Glutamatergic neuron (in vitro differentiated cells): ENCODE measurements around the gene CACNA1G. TPM values are rescaled to one million over a fixed set of nuclear protein-coding genes. Genes with fewer than 3 reads are reported as not detected.

Experiments
- DNase-seq: peaks from one replicate; pipeline ENCODE4 v3.0.0; 2022
- H3K27ac Mint-ChIP-seq: one replicate; pipeline ENCODE4 v1.8.0; 2020; ENCODE audit warnings: mild to moderate bottlenecking, mixed read lengths, inconsistent platforms; ENCODE audit not compliant: unreplicated experiment
- H3K27me3 Mint-ChIP-seq: one replicate; pipeline ENCODE4 v1.8.0; 2020; ENCODE audit warnings: mild to moderate bottlenecking, moderate library complexity, mixed read lengths, inconsistent platforms; ENCODE audit not compliant: unreplicated experiment
- H3K36me3 Mint-ChIP-seq: one replicate; pipeline ENCODE4 v1.8.0; 2020; ENCODE audit warnings: mild to moderate bottlenecking, mixed read lengths, inconsistent platforms; ENCODE audit not compliant: unreplicated experiment
- H3K4me1 Mint-ChIP-seq: one replicate; pipeline ENCODE4 v1.8.0; 2020; ENCODE audit warnings: mild to moderate bottlenecking, low read depth, mixed read lengths, inconsistent platforms; ENCODE audit not compliant: unreplicated experiment
- H3K4me3 Mint-ChIP-seq: one replicate; pipeline ENCODE4 v1.8.0; 2020; ENCODE audit warnings: mild to moderate bottlenecking, mixed read lengths, inconsistent platforms; ENCODE audit not compliant: unreplicated experiment
- H3K9me3 Mint-ChIP-seq: one replicate; pipeline ENCODE4 v1.8.0; 2020; ENCODE audit warnings: mild to moderate bottlenecking, moderate library complexity, mixed read lengths, inconsistent platforms; ENCODE audit not compliant: unreplicated experiment
- total RNA-seq: library from RNA; stranded (reverse); fragmentation: NEBNext Ultra II Directional; extraction: Animal tissue kit (Norgen Biotek cat#: 25700); gene quantifications from one replicate; pipeline ENCODE4 v1.2.1, GENCODE V29; 2021; ENCODE audit not compliant: unreplicated experiment
- TF ChIP-seq, protein P1 (sequence below): fragments of 200-600 bp; sonication (generic); IDR thresholded peaks from one replicate; pipeline ENCODE4 v1.5.0; 2021; ENCODE audit not compliant: partially characterized antibody, unreplicated experiment

CACNA1G gene
- total RNA-seq, 1 donor from 2014 or later: 2.2 TPM

DNA sequence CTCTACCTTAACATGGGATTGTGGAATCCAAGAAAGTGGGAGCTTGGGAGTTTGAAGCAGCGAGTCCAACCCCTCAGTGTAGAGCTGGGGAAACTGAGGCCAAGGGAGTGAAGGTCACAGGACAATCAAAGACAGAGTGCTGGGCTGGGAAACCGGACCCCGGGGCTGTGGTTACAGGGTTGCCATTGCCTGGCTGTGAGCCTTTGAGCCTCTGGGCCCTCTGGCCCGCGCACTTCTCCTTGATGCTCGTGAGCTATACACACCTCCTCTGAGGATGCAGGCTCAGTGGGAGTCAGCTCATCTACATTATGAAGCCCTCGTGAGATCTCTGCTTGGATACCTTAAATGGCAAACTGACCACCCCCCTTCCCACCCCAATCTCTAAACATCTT is 76.3 kb downstream of the CACNA1G start:
- H3K4me1 Mint-ChIP-seq: peaks cover 4% of the 10 kb centered on the region
- peaks cover 7% of the 10 kb centered on the region for H3K9me3 Mint-ChIP-seq
- TF ChIP-seq, protein P1, sequence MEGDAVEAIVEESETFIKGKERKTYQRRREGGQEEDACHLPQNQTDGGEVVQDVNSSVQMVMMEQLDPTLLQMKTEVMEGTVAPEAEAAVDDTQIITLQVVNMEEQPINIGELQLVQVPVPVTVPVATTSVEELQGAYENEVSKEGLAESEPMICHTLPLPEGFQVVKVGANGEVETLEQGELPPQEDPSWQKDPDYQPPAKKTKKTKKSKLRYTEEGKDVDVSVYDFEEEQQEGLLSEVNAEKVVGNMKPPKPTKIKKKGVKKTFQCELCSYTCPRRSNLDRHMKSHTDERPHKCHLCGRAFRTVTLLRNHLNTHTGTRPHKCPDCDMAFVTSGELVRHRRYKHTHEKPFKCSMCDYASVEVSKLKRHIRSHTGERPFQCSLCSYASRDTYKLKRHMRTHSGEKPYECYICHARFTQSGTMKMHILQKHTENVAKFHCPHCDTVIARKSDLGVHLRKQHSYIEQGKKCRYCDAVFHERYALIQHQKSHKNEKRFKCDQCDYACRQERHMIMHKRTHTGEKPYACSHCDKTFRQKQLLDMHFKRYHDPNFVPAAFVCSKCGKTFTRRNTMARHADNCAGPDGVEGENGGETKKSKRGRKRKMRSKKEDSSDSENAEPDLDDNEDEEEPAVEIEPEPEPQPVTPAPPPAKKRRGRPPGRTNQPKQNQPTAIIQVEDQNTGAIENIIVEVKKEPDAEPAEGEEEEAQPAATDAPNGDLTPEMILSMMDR: no peak
- H3K27me3 Mint-ChIP-seq: peaks cover 28% of the 10 kb centered on the region
- H3K27ac Mint-ChIP-seq: no peak overlapping the region
- no peak for DNase-seq
- H3K4me3 Mint-ChIP-seq: no peak overlapping the region
- no peaks in the 10 kb centered on the region for H3K36me3 Mint-ChIP-seq

DNA sequence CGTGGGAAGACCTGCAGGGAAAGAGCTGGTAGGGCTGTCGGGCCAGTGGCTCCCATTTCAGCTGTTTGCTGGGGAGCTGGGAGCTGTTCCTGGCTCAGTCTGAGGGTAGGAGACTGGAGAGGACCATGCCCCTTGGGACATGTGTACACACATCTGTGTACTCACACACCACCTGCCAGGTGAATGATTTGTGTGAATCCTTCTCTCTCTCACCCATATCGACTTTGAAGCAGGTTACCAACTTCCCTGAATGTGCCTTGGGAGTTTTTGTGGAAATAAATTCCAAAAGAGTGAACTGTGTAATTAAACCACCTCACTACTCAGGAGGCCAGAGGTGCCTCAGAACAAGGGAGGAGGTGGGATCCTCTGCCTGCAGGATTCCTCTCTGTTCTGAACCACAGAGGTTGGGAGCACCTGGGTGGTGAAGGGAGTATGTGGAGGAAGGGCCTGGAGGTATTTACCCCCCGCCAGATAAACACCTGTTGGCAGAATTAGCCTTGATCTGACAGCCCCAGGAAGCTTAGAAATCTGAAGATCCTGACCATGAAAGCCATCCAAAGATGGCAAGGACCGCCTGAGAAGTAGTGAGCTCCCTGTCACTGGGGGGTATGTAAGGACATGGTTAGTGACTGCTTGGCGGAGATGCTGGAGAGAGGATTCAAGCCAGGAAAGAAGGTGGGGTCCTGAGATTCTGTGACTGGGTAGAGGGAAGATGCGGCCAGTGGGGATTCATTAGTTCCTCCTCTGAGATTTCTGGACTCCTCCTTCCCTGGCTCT is 77.5 kb downstream of the CACNA1G start:
- no peak overlapping the region for H3K27ac Mint-ChIP-seq
- H3K36me3 Mint-ChIP-seq: no peaks in the 10 kb centered on the region
- H3K9me3 Mint-ChIP-seq: peaks cover 6% of the 10 kb centered on the region
- peaks cover 21% of the 10 kb centered on the region for H3K27me3 Mint-ChIP-seq
- H3K4me1 Mint-ChIP-seq: peaks cover 2% of the 10 kb centered on the region
- no peak overlapping the region for H3K4me3 Mint-ChIP-seq
- DNase-seq: no peak
- TF ChIP-seq, protein P1: no peak

DNA sequence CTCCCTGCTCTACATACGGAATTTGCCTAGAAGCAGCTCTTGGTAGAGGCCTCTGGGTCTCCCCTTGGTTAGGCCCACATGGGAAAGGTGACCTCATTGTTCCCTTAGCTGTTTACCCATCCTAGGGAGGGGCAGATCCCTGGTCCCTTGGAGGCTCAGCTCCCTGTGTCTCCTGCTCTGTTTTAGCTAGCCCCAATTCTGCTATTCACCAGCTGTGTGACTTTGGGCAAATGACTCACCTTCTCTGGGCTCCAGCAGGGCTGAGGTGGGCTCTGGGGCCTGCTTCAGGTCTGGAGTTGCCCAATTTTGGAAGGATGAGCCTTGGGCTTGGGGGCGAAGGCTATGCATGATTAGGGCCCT is 78.1 kb downstream of the CACNA1G start:
- TF ChIP-seq, protein P1: no peak
- no peak for DNase-seq
- peaks cover 18% of the 10 kb centered on the region for H3K27me3 Mint-ChIP-seq

DNA sequence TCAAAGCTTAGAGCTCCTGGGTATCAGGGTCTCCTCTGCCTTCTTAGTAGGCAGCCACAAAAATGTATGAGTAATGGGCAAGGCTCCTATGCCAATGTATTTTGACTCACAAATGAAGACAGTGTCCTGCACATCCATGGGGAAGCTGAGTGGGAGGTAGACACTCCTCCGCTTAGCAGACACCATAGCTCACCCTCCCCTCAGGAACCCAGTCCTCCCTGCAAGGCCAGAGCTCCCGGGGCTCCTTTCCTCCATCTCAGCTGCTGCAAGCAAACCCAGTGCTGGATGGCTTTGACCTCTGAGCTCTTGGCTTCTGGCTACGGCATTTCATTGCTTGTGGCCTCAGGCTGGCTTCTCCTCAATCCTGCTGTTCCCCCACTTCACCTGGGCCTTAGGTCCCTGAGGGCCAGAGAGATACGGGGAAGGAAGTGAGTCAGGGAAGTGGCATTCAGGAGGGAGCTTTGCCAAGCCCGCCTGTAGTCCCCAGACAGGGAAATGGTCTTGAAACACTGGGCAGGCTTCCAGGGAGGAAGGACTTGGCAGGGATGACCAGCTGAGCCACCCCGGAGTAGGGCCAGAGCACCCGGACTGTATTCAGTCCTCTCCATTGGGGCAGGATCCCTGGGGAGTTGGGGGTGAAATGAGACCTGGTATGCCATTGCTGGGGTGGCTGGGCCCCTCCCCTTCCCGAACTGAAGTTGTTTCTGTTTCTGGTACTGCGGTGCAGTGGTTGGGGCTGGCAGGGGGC is 78.6 kb downstream of the CACNA1G start:
- no peak overlapping the region for H3K27ac Mint-ChIP-seq
- H3K4me1 Mint-ChIP-seq: peaks cover 2% of the 10 kb centered on the region
- DNase-seq: no peak
- no peaks in the 10 kb centered on the region for H3K36me3 Mint-ChIP-seq
- H3K9me3 Mint-ChIP-seq: peaks cover 3% of the 10 kb centered on the region
- no peak overlapping the region for H3K4me3 Mint-ChIP-seq
- peaks cover 15% of the 10 kb centered on the region for H3K27me3 Mint-ChIP-seq
- TF ChIP-seq, protein P1: no peak

More for the DNA sequence above, 78.1 kb downstream of the CACNA1G start:
- Mint-ChIP-seq H3K4me1 (peaks cover 2% of the 10 kb centered on the region), H3K9me3 (peaks cover 4% of the 10 kb centered on the region), H3K27ac (no peak overlapping the region), H3K4me3 (no peak overlapping the region), H3K36me3 (no peaks in the 10 kb centered on the region)
